HepG2 (cell line): ENCODE measurements around the gene DDX59. TPM values are rescaled to one million over a fixed set of nuclear protein-coding genes. Genes with fewer than 3 reads are reported as not detected.

ENCODE experiments used
- ATF7-NPFF ChIP-seq: sonication (generic); formaldehyde crosslinking; IDR thresholded peaks from 2 replicates; pipeline ENCODE4 v1.8.1; 2023; ENCODE audit warnings: mild to moderate bottlenecking, low read depth, missing genetic modification reagents, moderate library complexity
- DPF2 ChIP-seq: sonication (generic); formaldehyde crosslinking; IDR thresholded peaks from 2 replicates; pipeline ENCODE4 v1.4.0; 2020; ENCODE audit warnings: mild to moderate bottlenecking, low read depth, missing genetic modification reagents, borderline replicate concordance
- HOXD1 ChIP-seq: sonication (generic); formaldehyde crosslinking; IDR thresholded peaks from 2 replicates; pipeline ENCODE4 v1.5.0; 2020; ENCODE audit warnings: missing genetic modification reagents
- MIER2 ChIP-seq: IDR thresholded peaks from 2 replicates; pipeline ENCODE4 v1.6.1; 2016; ENCODE audit warnings: missing biosample characterization, missing genetic modification reagents
- ONECUT2 ChIP-seq: sonication (generic); formaldehyde crosslinking; IDR thresholded peaks from 2 replicates; pipeline ENCODE4 v1.4.0; 2020; ENCODE audit warnings: missing genetic modification reagents
- ZFP1 ChIP-seq: IDR thresholded peaks from 2 replicates; pipeline ENCODE4 v1.6.1; 2016
- ZNF281 ChIP-seq: sonication (generic); formaldehyde crosslinking; IDR thresholded peaks from 2 replicates; pipeline ENCODE4 v1.4.0; 2020; ENCODE audit warnings: missing genetic modification reagents, borderline replicate concordance
- ZNF33A ChIP-seq: sonication (generic); formaldehyde crosslinking; IDR thresholded peaks from 2 replicates; pipeline ENCODE4 v1.5.1; 2020; ENCODE audit warnings: missing genetic modification reagents, mild to moderate bottlenecking, moderate library complexity, borderline replicate concordance
- ZNF503 ChIP-seq: sonication (generic); formaldehyde crosslinking; IDR thresholded peaks from 2 replicates; pipeline ENCODE4 v1.4.0; 2020; ENCODE audit warnings: missing genetic modification reagents
- polyA plus RNA-seq, 8 experiments: library from polyadenylated mRNA; depleted of rRNA in 3 of 8; stranded (reverse) in 7 of 8; unstranded in 1 of 8; fragments of >200 nt; fragmentation: Illumina TruSeq in 4 of 8; extraction: Trizol in 4 of 8; gene quantifications; 2 replicates each; pipeline versions ENCODE4 v1.2.1 to v1.2.3, GENCODE V29; 2011 to 2016; ENCODE audit warnings: low read depth in 4 of 8, missing spikeins in 1 of 8, mixed read lengths in 1 of 8; ENCODE audit not compliant: insufficient read depth in 1 of 8
- total RNA-seq, 5 experiments: library from RNA; depleted of rRNA; stranded (reverse); fragments of >200 nt; fragmentation: Illumina TruSeq; extraction: Trizol; gene quantifications; 2 replicates each; pipeline ENCODE4 v1.2.3, GENCODE V29; 2016; ENCODE audit warnings: low read depth in 1 of 5
- TF ChIP-seq, protein P1 (sequence below): sonication (generic); formaldehyde crosslinking; IDR thresholded peaks from 2 replicates; pipeline ENCODE4 v1.8.1; 2022; ENCODE audit warnings: low read depth, mild to moderate bottlenecking, missing genetic modification reagents
- TF ChIP-seq, protein P2 (sequence below): sonication (generic); formaldehyde crosslinking; IDR thresholded peaks from 2 replicates; pipeline ENCODE4 v1.5.1; 2020; ENCODE audit warnings: missing genetic modification reagents, mild to moderate bottlenecking, borderline replicate concordance
- TF ChIP-seq, protein P3 (sequence below): sonication (generic); formaldehyde crosslinking; IDR thresholded peaks from 2 replicates; pipeline ENCODE4 v1.4.0; 2020; ENCODE audit warnings: missing genetic modification reagents, mild to moderate bottlenecking, borderline replicate concordance

Gene DDX59
- total and polyA plus RNA-seq, 2 of the 13 experiments (the other 11 are each of a cell fraction or from before 2014, with no cell fraction given) = 12.1 to 14.8 TPM

GRCh38 chr1:200620273-200621131 lies 49.2 kb downstream of the DDX59 start, which contains the start of gene KIF14 (continued):
- TF ChIP-seq, protein P1, sequence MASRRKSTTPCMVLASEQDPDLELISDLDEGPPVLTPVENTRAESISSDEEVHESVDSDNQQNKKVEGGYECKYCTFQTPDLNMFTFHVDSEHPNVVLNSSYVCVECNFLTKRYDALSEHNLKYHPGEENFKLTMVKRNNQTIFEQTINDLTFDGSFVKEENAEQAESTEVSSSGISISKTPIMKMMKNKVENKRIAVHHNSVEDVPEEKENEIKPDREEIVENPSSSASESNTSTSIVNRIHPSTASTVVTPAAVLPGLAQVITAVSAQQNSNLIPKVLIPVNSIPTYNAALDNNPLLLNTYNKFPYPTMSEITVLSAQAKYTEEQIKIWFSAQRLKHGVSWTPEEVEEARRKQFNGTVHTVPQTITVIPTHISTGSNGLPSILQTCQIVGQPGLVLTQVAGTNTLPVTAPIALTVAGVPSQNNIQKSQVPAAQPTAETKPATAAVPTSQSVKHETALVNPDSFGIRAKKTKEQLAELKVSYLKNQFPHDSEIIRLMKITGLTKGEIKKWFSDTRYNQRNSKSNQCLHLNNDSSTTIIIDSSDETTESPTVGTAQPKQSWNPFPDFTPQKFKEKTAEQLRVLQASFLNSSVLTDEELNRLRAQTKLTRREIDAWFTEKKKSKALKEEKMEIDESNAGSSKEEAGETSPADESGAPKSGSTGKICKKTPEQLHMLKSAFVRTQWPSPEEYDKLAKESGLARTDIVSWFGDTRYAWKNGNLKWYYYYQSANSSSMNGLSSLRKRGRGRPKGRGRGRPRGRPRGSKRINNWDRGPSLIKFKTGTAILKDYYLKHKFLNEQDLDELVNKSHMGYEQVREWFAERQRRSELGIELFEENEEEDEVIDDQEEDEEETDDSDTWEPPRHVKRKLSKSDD (CRISPR knock-in tag) = no peak
- TF ChIP-seq DPF2 (no peak), ONECUT2 (CRISPR knock-in tag) (no peak), ATF7-NPFF (CRISPR knock-in tag) (peak; percentile 83; the same call in 1 of the 2 replicates), HOXD1 (CRISPR knock-in tag) (no peak), MIER2 (CRISPR knock-in tag) (no peak; the same call in 1 of the 2 replicates), ZFP1 (CRISPR knock-in tag) (no peak), ZNF33A (CRISPR knock-in tag) (no peak), ZNF503 (CRISPR knock-in tag) (no peak), ZNF281 (no peak; the same call in 1 of the 2 replicates)
- TF ChIP-seq, protein P2, sequence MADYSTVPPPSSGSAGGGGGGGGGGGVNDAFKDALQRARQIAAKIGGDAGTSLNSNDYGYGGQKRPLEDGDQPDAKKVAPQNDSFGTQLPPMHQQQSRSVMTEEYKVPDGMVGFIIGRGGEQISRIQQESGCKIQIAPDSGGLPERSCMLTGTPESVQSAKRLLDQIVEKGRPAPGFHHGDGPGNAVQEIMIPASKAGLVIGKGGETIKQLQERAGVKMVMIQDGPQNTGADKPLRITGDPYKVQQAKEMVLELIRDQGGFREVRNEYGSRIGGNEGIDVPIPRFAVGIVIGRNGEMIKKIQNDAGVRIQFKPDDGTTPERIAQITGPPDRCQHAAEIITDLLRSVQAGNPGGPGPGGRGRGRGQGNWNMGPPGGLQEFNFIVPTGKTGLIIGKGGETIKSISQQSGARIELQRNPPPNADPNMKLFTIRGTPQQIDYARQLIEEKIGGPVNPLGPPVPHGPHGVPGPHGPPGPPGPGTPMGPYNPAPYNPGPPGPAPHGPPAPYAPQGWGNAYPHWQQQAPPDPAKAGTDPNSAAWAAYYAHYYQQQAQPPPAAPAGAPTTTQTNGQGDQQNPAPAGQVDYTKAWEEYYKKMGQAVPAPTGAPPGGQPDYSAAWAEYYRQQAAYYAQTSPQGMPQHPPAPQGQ (CRISPR knock-in tag) = no peak
- TF ChIP-seq, protein P3, sequence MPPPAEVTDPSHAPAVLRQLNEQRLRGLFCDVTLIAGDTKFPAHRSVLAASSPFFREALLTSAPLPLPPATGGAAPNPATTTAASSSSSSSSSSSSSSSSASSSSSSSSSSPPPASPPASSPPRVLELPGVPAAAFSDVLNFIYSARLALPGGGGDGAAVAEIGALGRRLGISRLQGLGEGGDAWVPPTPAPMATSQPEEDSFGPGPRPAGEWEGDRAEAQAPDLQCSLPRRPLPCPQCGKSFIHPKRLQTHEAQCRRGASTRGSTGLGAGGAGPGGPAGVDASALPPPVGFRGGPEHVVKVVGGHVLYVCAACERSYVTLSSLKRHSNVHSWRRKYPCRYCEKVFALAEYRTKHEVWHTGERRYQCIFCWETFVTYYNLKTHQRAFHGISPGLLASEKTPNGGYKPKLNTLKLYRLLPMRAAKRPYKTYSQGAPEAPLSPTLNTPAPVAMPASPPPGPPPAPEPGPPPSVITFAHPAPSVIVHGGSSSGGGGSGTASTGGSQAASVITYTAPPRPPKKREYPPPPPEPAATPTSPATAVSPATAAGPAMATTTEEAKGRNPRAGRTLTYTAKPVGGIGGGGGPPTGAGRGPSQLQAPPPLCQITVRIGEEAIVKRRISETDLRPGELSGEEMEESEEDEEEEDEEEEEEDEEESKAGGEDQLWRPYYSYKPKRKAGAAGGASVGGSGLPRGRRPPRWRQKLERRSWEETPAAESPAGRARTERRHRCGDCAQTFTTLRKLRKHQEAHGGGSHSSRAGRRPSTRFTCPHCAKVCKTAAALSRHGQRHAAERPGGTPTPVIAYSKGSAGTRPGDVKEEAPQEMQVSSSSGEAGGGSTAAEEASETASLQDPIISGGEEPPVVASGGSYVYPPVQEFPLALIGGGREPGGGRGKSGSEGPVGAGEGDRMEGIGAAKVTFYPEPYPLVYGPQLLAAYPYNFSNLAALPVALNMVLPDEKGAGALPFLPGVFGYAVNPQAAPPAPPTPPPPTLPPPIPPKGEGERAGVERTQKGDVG (CRISPR knock-in tag) = no peak
